CD14-positive monocyte (primary cell): Measurements from ENCODE around the gene ARFGAP3. TPM values are rescaled to one million over a fixed set of nuclear protein-coding genes. Genes with fewer than 3 reads are reported as not detected.

Experiments used
- DNase-seq, 3 donors: peaks; one replicate each; pipeline ENCODE4 v3.0.0-alpha.2; 2011 to 2022
- H2AFZ ChIP-seq: 2 replicates; pipeline ENCODE4 v1.6.0; 2012; ENCODE audit warnings: mild to moderate bottlenecking, low read depth, low read length, inconsistent platforms; ENCODE audit not compliant: insufficient read depth, poor library complexity, severe bottlenecking
- H3K27ac ChIP-seq, 2 donors: 1 replicate in 1 of 2; 2 replicates in 1 of 2; pipeline ENCODE4 v1.5.1; 2012 to 2013; ENCODE audit warnings: low read length in 2 of 2, control low read depth in 1 of 2, inconsistent platforms in 1 of 2, low read depth in 1 of 2, mild to moderate bottlenecking in 1 of 2
- H3K27me3 ChIP-seq, 2 donors: one replicate each; pipeline versions ENCODE4 v1.6.0 to v1.6.1; 2011 to 2013; ENCODE audit warnings: low read length in 2 of 2; ENCODE audit not compliant: control insufficient read depth in 2 of 2, insufficient read depth in 2 of 2
- H3K36me3 ChIP-seq, 2 donors: replicated peaks in 1 of 2; 1 replicate in 1 of 2; 2 replicates in 1 of 2; pipeline versions ENCODE4 v1.5.1 to v1.6.1; 2012 to 2013; ENCODE audit warnings: low read length in 2 of 2, control low read depth in 1 of 2, inconsistent platforms in 1 of 2, mild to moderate bottlenecking in 1 of 2; ENCODE audit not compliant: insufficient read depth in 2 of 2, control insufficient read depth in 1 of 2
- H3K4me1 ChIP-seq, 2 donors: 1 replicate in 1 of 2; 2 replicates in 1 of 2; pipeline versions ENCODE4 v1.5.1 to v1.6.1; 2012 to 2013; ENCODE audit warnings: low read length in 2 of 2, control low read depth in 1 of 2, inconsistent platforms in 1 of 2, mild to moderate bottlenecking in 1 of 2, moderate library complexity in 1 of 2; ENCODE audit not compliant: insufficient read depth in 2 of 2, control insufficient read depth in 1 of 2
- H3K4me2 ChIP-seq: replicated peaks from 2 replicates; pipeline ENCODE3; 2012; ENCODE audit warnings: low read length, moderate library complexity, mild to moderate bottlenecking; ENCODE audit not compliant: poor library complexity, severe bottlenecking; ENCODE audit errors: extremely low read depth
- H3K4me3 ChIP-seq, 3 experiments: fragments of 200-600 bp in 1 of 3; sonication (generic) in 1 of 3; replicated peaks in 1 of 3; 1 replicate in 2 of 3; 2 replicates in 1 of 3; pipeline ENCODE4 v1.5.1; 2011 to 2013; ENCODE audit warnings: low read length in 3 of 3, mild to moderate bottlenecking in 3 of 3, control low read depth in 2 of 3, low read depth in 2 of 3, inconsistent platforms in 1 of 3, moderate library complexity in 1 of 3
- H3K79me2 ChIP-seq: 2 replicates; pipeline ENCODE4 v1.6.0; 2012; ENCODE audit warnings: mild to moderate bottlenecking, control low read depth, inconsistent platforms, low read length, moderate library complexity; ENCODE audit not compliant: insufficient read depth
- H3K9ac ChIP-seq: 2 replicates; pipeline ENCODE4 v1.6.0; 2017; ENCODE audit warnings: low read length, mild to moderate bottlenecking; ENCODE audit not compliant: insufficient read depth, poor library complexity, severe bottlenecking
- H3K9me3 ChIP-seq, 2 donors: replicated peaks in 1 of 2; 1 replicate in 1 of 2; 2 replicates in 1 of 2; pipeline versions ENCODE4 v1.5.1 to v1.6.1; 2012 to 2013; ENCODE audit warnings: low read length in 2 of 2, control low read depth in 1 of 2; ENCODE audit not compliant: control insufficient read depth in 1 of 2, insufficient read depth in 1 of 2
- H4K20me1 ChIP-seq: 2 replicates; pipeline ENCODE4 v1.6.0; 2012; ENCODE audit warnings: mild to moderate bottlenecking, low read length, control low read depth, moderate library complexity; ENCODE audit not compliant: insufficient read depth
- H3K27ac Mint-ChIP-seq, 7 donors: one replicate each; pipeline ENCODE4 v1.8.0; 2020; ENCODE audit warnings: mild to moderate bottlenecking in 7 of 7, mixed read lengths in 7 of 7, moderate library complexity in 6 of 7, inconsistent platforms in 2 of 7
- H3K27me3 Mint-ChIP-seq, 3 donors: one replicate each; pipeline ENCODE4 v1.8.0; 2021 to 2022; ENCODE audit warnings: low read depth in 3 of 3, mild to moderate bottlenecking in 3 of 3, mixed read lengths in 3 of 3, moderate library complexity in 3 of 3, inconsistent platforms in 1 of 3
- H3K36me3 Mint-ChIP-seq, 2 donors: one replicate each; pipeline ENCODE4 v1.8.0; 2020; ENCODE audit warnings: mixed read lengths in 2 of 2, inconsistent platforms in 1 of 2, mild to moderate bottlenecking in 1 of 2
- H3K4me1 Mint-ChIP-seq: one replicate; pipeline ENCODE4 v1.8.0; 2020; ENCODE audit warnings: mild to moderate bottlenecking, mixed read lengths
- H3K4me3 Mint-ChIP-seq, 2 donors: one replicate each; pipeline ENCODE4 v1.8.0; 2020; ENCODE audit warnings: mild to moderate bottlenecking in 2 of 2, mixed read lengths in 2 of 2, moderate library complexity in 1 of 2
- H3K9me3 Mint-ChIP-seq, 7 donors: one replicate each; pipeline ENCODE4 v1.8.0; 2020 to 2022; ENCODE audit warnings: mixed read lengths in 7 of 7, mild to moderate bottlenecking in 6 of 7, moderate library complexity in 6 of 7, inconsistent platforms in 2 of 7
- CTCF ChIP-seq: fragments of 200-600 bp; IDR thresholded peaks from one replicate; pipeline ENCODE4 v1.8.0; 2022; ENCODE audit warnings: antibody characterized with exemption, mild to moderate bottlenecking
- WGBS: methylation state at CpG from one replicate; pipeline ENCODE4 v1.1.5; 2013; ENCODE audit warnings: missing lambda C conversion rate; ENCODE audit not compliant: insufficient coverage; 5-methylcytosine and 5-hydroxymethylcytosine counted together
- intact Hi-C, 2 donors: fragments of 100-400 bp; cut with micrococcal nuclease; formaldehyde crosslinking; loops; one replicate each; pipeline versions ENCODE4 v1.15.0 to v1.15.1; 2023
- polyA plus RNA-seq, 3 donors: library from polyadenylated mRNA; depleted of rRNA in 1 of 3; unstranded in 2 of 3; stranded (reverse) in 1 of 3; fragments of 300-500 nt in 2 of 3; fragments of >200 nt in 1 of 3; fragmentation: Illumina TruSeq in 2 of 3; gene quantifications; 1 replicate in 2 of 3; 2 replicates in 1 of 3; pipeline ENCODE4 v1.2.3, GENCODE V29; 2012 to 2021

Gene ARFGAP3
- polyA plus RNA-seq, 3 donors: 22.3 to 38.7 (median 34.8) TPM

GRCh38 chr22:42773167-42773566 is 83.9 kb downstream of the ARFGAP3 start:
- Mint-ChIP-seq H3K27ac (no peak overlapping the region), H3K4me3 (no peak overlapping the region), H3K27me3 (peaks cover 3 to 8% (median 7%) of the 10 kb centered on the region in 3 donors), H3K9me3 (no peaks in the 10 kb centered on the region), H3K36me3 (no peaks in the 10 kb centered on the region), H3K4me1 (peaks cover 11% of the 10 kb centered on the region)
- intact Hi-C loops: no loop called here
- Histone ChIP-seq H3K4me1 (peaks cover 5 to 7% of the 10 kb centered on the region in 2 donors), H3K4me3 (no peak overlapping the region), H3K27me3 (no peaks in the 10 kb centered on the region), H4K20me1 (no peaks in the 10 kb centered on the region), H3K36me3 (no peaks in the 10 kb centered on the region), H3K27ac (no peak overlapping the region), H2AFZ (no peak overlapping the region), H3K79me2 (no peaks in the 10 kb centered on the region), H3K9ac (no peak overlapping the region), H3K9me3 (no peaks in the 10 kb centered on the region), H3K4me2 (no peak overlapping the region)
- TF ChIP-seq CTCF: no peak
- no peak for DNase-seq
- 64% methylated on average over 14 of the region's 14 CpGs for WGBS

GRCh38 chr22:42772647-42773046 is 84.4 kb downstream of the ARFGAP3 start:
- Histone ChIP-seq H4K20me1 (no peaks in the 10 kb centered on the region), H3K9me3 (no peaks in the 10 kb centered on the region), H3K4me3 (no peak overlapping the region), H3K27ac (no peak overlapping the region), H3K36me3 (no peaks in the 10 kb centered on the region), H3K9ac (no peak overlapping the region), H3K4me2 (no peak overlapping the region), H3K27me3 (no peaks in the 10 kb centered on the region), H2AFZ (no peak overlapping the region), H3K79me2 (no peaks in the 10 kb centered on the region), H3K4me1 (peaks cover 5 to 7% of the 10 kb centered on the region in 2 donors)
- TF ChIP-seq CTCF: no peak
- intact Hi-C loops: no loop called here
- Mint-ChIP-seq H3K36me3 (no peaks in the 10 kb centered on the region), H3K27ac (no peak overlapping the region), H3K9me3 (no peaks in the 10 kb centered on the region), H3K4me3 (no peak overlapping the region), H3K27me3 (peaks cover 4 to 9% (median 8%) of the 10 kb centered on the region in 3 donors), H3K4me1 (peaks cover 12% of the 10 kb centered on the region)
- no peak for DNase-seq
- 100% methylated on average over 1 of the region's 3 CpGs for WGBS
